ENCODE measurements around the gene SLC25A13.

DNA sequence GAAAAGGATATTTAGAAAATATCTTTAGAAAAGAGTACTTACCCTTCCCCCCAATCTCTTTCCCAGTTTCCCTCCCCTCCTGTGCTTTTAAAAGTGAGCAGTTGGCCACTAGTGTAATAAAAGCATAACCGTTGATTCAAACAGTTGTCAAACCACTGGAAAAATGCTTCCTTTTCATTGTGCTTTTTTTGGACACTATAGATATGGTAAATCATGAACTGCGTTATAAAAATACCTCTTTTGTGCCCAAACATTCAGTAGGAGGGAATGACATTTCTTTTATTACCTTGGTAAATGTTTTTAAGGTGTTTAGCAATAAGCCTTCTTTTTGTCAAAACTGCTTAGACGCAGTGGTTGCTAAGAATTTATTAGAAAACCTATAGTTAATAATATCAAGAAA is 232.4 kb downstream of the SLC25A13 start:
- TF ChIP-seq CTCF (conservative IDR thresholded peaks at IDR 0.05 in 1 of 2, IDR thresholded peaks at IDR 0.05 in 1 of 2; ENCODE audit: low read depth in 1 of 2, low read length in 2 of 2) = no peak
- TF ChIP-seq EZH2 (IDR thresholded peaks at IDR 0.05; ENCODE audit: low read length, missing control alignments) = no peak
